ENCODE results near the gene BRICD5.

GRCh38 chr16:2231016-2231931 lies 20.6 kb upstream of the BRICD5 start:
- TF ChIP-seq CTCF (IDR thresholded peaks at IDR 0.05): no peak
- TF ChIP-seq POLR2A (IDR thresholded peaks at IDR 0.05): no peak
